HepG2 (cell line): Measurements from ENCODE around the gene ENTPD5. TPM values are rescaled to one million over a fixed set of nuclear protein-coding genes. Genes with fewer than 3 reads are reported as not detected.

Experiments
- AKAP8 ChIP-seq: sonication (generic); formaldehyde crosslinking; IDR thresholded peaks from 2 replicates; pipeline ENCODE4 v1.5.1; 2020; ENCODE audit warnings: mild to moderate bottlenecking, missing genetic modification reagents
- CREBL2 ChIP-seq: sonication (generic); formaldehyde crosslinking; IDR thresholded peaks from 2 replicates; pipeline ENCODE4 v1.8.1; 2023; ENCODE audit warnings: missing genetic modification reagents, mild to moderate bottlenecking, borderline replicate concordance
- GTF3A ChIP-seq: sonication (generic); formaldehyde crosslinking; conservative IDR thresholded peaks from 2 replicates; pipeline ENCODE4 v1.4.0; 2020; ENCODE audit warnings: mild to moderate bottlenecking, missing genetic modification reagents
- HNRNPL ChIP-seq: fragments of 200-400 bp; formaldehyde crosslinking; IDR thresholded peaks from 2 replicates; pipeline ENCODE4 v1.6.1; 2017; ENCODE audit warnings: mild to moderate bottlenecking, low read depth, low read length
- HOXA7 ChIP-seq: sonication (generic); formaldehyde crosslinking; IDR thresholded peaks from 2 replicates; pipeline ENCODE4 v1.8.1; 2022; ENCODE audit warnings: mild to moderate bottlenecking, missing genetic modification reagents, moderate library complexity
- JARID2 ChIP-seq: sonication (generic); formaldehyde crosslinking; IDR thresholded peaks from 2 replicates; pipeline ENCODE4 v1.8.1; 2023; ENCODE audit warnings: missing genetic modification reagents, inconsistent platforms; ENCODE audit not compliant: insufficient replicate concordance
- MATR3 ChIP-seq: sonication (generic); formaldehyde crosslinking; IDR thresholded peaks from 2 replicates; pipeline ENCODE4 v1.4.0; 2020; ENCODE audit warnings: missing genetic modification reagents
- MEIS2 ChIP-seq: sonication (generic); formaldehyde crosslinking; IDR thresholded peaks from 2 replicates; pipeline ENCODE4 v1.9.0; 2021; ENCODE audit warnings: mild to moderate bottlenecking, missing genetic modification reagents
- MTA3 ChIP-seq: sonication (generic); formaldehyde crosslinking; IDR thresholded peaks from 2 replicates; pipeline ENCODE4 v1.4.0; 2020; ENCODE audit warnings: missing genetic modification reagents
- PAF1 ChIP-seq: IDR thresholded peaks from 2 replicates; pipeline ENCODE4 v1.6.1; 2016; ENCODE audit warnings: missing genetic modification reagents, missing compliant biosample characterization
- PLRG1 ChIP-seq: fragments of 450-650 bp; conservative IDR thresholded peaks from 2 replicates; pipeline ENCODE4 v1.6.1; 2016
- RXRB ChIP-seq: IDR thresholded peaks from 2 replicates; pipeline ENCODE4 v1.6.1; 2016; ENCODE audit warnings: borderline replicate concordance, missing genetic modification reagents, missing compliant biosample characterization
- SIX1 ChIP-seq: sonication (generic); formaldehyde crosslinking; IDR thresholded peaks from 2 replicates; pipeline ENCODE4 v1.4.0; 2020; ENCODE audit warnings: missing genetic modification reagents, borderline replicate concordance
- SNAPC2 ChIP-seq: sonication (generic); formaldehyde crosslinking; IDR thresholded peaks from 2 replicates; pipeline ENCODE4 v1.8.1; 2022; ENCODE audit warnings: mild to moderate bottlenecking, missing genetic modification reagents
- SP140L ChIP-seq: sonication (generic); formaldehyde crosslinking; IDR thresholded peaks from 2 replicates; pipeline ENCODE4 v1.4.0; 2020; ENCODE audit warnings: missing genetic modification reagents, borderline replicate concordance
- SYNCRIP ChIP-seq: fragments of 200-400 bp; formaldehyde crosslinking; IDR thresholded peaks from 2 replicates; pipeline ENCODE4 v1.6.1; 2018; ENCODE audit warnings: mild to moderate bottlenecking, low read depth, low read length; ENCODE audit not compliant: insufficient read depth
- WIZ ChIP-seq: sonication (generic); formaldehyde crosslinking; IDR thresholded peaks from 2 replicates; pipeline ENCODE4 v1.5.1; 2020; ENCODE audit warnings: mild to moderate bottlenecking, missing genetic modification reagents
- ZIK1 ChIP-seq: sonication (generic); formaldehyde crosslinking; IDR thresholded peaks from 2 replicates; pipeline ENCODE4 v1.5.0; 2020; ENCODE audit warnings: mild to moderate bottlenecking, low read depth, missing genetic modification reagents, borderline replicate concordance
- ZKSCAN5 ChIP-seq: sonication (generic); formaldehyde crosslinking; IDR thresholded peaks from 2 replicates; pipeline ENCODE4 v1.5.1; 2020; ENCODE audit warnings: mild to moderate bottlenecking, missing genetic modification reagents
- ZNF333 ChIP-seq: sonication (generic); formaldehyde crosslinking; IDR thresholded peaks from 2 replicates; pipeline ENCODE4 v1.4.0; 2020; ENCODE audit warnings: mild to moderate bottlenecking, missing genetic modification reagents, borderline replicate concordance
- ZNF335 ChIP-seq: sonication (generic); formaldehyde crosslinking; IDR thresholded peaks from 2 replicates; pipeline ENCODE4 v1.4.0; 2020; ENCODE audit warnings: missing genetic modification reagents
- ZNF350 ChIP-seq: sonication (generic); formaldehyde crosslinking; IDR thresholded peaks from 2 replicates; pipeline ENCODE4 v1.4.0; 2020; ENCODE audit warnings: mild to moderate bottlenecking, low read depth, missing genetic modification reagents, borderline replicate concordance
- ZNF546 ChIP-seq: sonication (generic); formaldehyde crosslinking; conservative IDR thresholded peaks from 2 replicates; pipeline ENCODE4 v1.8.1; 2023; ENCODE audit warnings: mild to moderate bottlenecking, missing genetic modification reagents
- ZNF547 ChIP-seq: sonication (generic); formaldehyde crosslinking; IDR thresholded peaks from 2 replicates; pipeline ENCODE4 v1.5.1; 2020; ENCODE audit warnings: mild to moderate bottlenecking, missing genetic modification reagents
- ZNF563 ChIP-seq: sonication (generic); formaldehyde crosslinking; IDR thresholded peaks from 2 replicates; pipeline ENCODE4 v1.8.0; 2022; ENCODE audit warnings: mild to moderate bottlenecking, moderate library complexity, missing genetic modification reagents
- ZNF572 ChIP-seq: sonication (generic); formaldehyde crosslinking; IDR thresholded peaks from 2 replicates; pipeline ENCODE4 v1.5.1; 2020; ENCODE audit warnings: mild to moderate bottlenecking, missing genetic modification reagents
- ZNF777 ChIP-seq: sonication (generic); formaldehyde crosslinking; IDR thresholded peaks from 2 replicates; pipeline ENCODE4 v1.4.0; 2020; ENCODE audit warnings: missing genetic modification reagents
- polyA plus RNA-seq, 8 experiments: library from polyadenylated mRNA; depleted of rRNA in 3 of 8; stranded (reverse) in 7 of 8; unstranded in 1 of 8; fragments of >200 nt; fragmentation: Illumina TruSeq in 4 of 8; extraction: Trizol in 4 of 8; gene quantifications; 2 replicates each; pipeline versions ENCODE4 v1.2.1 to v1.2.3, GENCODE V29; 2011 to 2016; ENCODE audit warnings: low read depth in 4 of 8, missing spikeins in 1 of 8, mixed read lengths in 1 of 8; ENCODE audit not compliant: insufficient read depth in 1 of 8
- total RNA-seq, 5 experiments: library from RNA; depleted of rRNA; stranded (reverse); fragments of >200 nt; fragmentation: Illumina TruSeq; extraction: Trizol; gene quantifications; 2 replicates each; pipeline ENCODE4 v1.2.3, GENCODE V29; 2016; ENCODE audit warnings: low read depth in 1 of 5
- TF ChIP-seq, protein P1 (sequence below): sonication (generic); formaldehyde crosslinking; IDR thresholded peaks from 2 replicates; pipeline ENCODE4 v1.8.0; 2022; ENCODE audit warnings: missing genetic modification reagents, mild to moderate bottlenecking, borderline replicate concordance
- TF ChIP-seq, protein P2 (sequence below): sonication (generic); formaldehyde crosslinking; IDR thresholded peaks from 2 replicates; pipeline ENCODE4 v1.4.0; 2020; ENCODE audit warnings: mild to moderate bottlenecking, missing genetic modification reagents
- TF ChIP-seq, protein P3 (sequence below): sonication (generic); formaldehyde crosslinking; IDR thresholded peaks from 2 replicates; pipeline ENCODE4 v1.4.0; 2020; ENCODE audit warnings: missing genetic modification reagents; ENCODE audit errors: not compliant biosample characterization

ENTPD5 gene
- total and polyA plus RNA-seq, 2 of the 13 experiments (the other 11 are each of a cell fraction or from before 2014, with no cell fraction given): 33.8 to 43.3 TPM

GRCh38 chr14:73996731-73997107 lies 22.4 kb downstream of the ENTPD5 start (continued):
- TF ChIP-seq PAF1 (no peak), HOXA7 (CRISPR knock-in tag) (no peak), ZNF563 (CRISPR knock-in tag) (no peak), GTF3A (CRISPR knock-in tag) (no peak), ZIK1 (no peak), ZNF335 (CRISPR knock-in tag) (no peak; the same call in 1 of the 2 replicates), SYNCRIP (no peak), WIZ (CRISPR knock-in tag) (no peak), ZNF547 (CRISPR knock-in tag) (no peak), ZNF333 (no peak), ZNF572 (no peak), HNRNPL (no peak), SNAPC2 (CRISPR knock-in tag) (peak; percentile 64; the same call in 1 of the 2 replicates), MEIS2 (CRISPR knock-in tag) (no peak), SP140L (no peak), RXRB (peak; percentile 81; the same call in 1 of the 2 replicates), SIX1 (peak; percentile 11; the same call in 1 of the 2 replicates), PLRG1 (no peak), ZKSCAN5 (CRISPR knock-in tag) (no peak), AKAP8 (CRISPR knock-in tag) (no peak), ZNF777 (no peak), MTA3 (CRISPR knock-in tag) (no peak), MATR3 (CRISPR knock-in tag) (no peak), JARID2 (CRISPR knock-in tag) (no peak), ZNF546 (no peak), CREBL2 (CRISPR knock-in tag) (no peak), ZNF350 (no peak)
- TF ChIP-seq, protein P1, sequence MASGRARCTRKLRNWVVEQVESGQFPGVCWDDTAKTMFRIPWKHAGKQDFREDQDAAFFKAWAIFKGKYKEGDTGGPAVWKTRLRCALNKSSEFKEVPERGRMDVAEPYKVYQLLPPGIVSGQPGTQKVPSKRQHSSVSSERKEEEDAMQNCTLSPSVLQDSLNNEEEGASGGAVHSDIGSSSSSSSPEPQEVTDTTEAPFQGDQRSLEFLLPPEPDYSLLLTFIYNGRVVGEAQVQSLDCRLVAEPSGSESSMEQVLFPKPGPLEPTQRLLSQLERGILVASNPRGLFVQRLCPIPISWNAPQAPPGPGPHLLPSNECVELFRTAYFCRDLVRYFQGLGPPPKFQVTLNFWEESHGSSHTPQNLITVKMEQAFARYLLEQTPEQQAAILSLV (CRISPR knock-in tag): no peak
- TF ChIP-seq, protein P2, sequence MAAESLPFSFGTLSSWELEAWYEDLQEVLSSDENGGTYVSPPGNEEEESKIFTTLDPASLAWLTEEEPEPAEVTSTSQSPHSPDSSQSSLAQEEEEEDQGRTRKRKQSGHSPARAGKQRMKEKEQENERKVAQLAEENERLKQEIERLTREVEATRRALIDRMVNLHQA (CRISPR knock-in tag): no peak
- TF ChIP-seq, protein P3, sequence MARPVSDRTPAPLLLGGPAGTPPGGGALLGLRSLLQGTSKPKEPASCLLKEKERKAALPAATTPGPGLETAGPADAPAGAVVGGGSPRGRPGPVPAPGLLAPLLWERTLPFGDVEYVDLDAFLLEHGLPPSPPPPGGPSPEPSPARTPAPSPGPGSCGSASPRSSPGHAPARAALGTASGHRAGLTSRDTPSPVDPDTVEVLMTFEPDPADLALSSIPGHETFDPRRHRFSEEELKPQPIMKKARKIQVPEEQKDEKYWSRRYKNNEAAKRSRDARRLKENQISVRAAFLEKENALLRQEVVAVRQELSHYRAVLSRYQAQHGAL (CRISPR knock-in tag): no peak
